OCI-LY3 (cell line): ENCODE data around the gene CACTIN.

Experiments
- EZH2phosphoT487 ChIP-seq: fragments of 200-600 bp; shearing (Covaris generic); IDR thresholded peaks from 2 replicates; pipeline ENCODE4 v1.6.1; 2018; ENCODE audit warnings: antibody characterized with exemption, mixed run types, low read depth
- TF ChIP-seq, protein P1 (sequence below): fragments of 200-600, 300-600 bp; sonication (generic); IDR thresholded peaks from 2 replicates; pipeline ENCODE4 v1.5.1; 2014; ENCODE audit warnings: antibody characterized with exemption, low read length, low read depth

GRCh38 chr19:3632098-3632497 lies 5.5 kb upstream of the CACTIN start:
- TF ChIP-seq, protein P1, sequence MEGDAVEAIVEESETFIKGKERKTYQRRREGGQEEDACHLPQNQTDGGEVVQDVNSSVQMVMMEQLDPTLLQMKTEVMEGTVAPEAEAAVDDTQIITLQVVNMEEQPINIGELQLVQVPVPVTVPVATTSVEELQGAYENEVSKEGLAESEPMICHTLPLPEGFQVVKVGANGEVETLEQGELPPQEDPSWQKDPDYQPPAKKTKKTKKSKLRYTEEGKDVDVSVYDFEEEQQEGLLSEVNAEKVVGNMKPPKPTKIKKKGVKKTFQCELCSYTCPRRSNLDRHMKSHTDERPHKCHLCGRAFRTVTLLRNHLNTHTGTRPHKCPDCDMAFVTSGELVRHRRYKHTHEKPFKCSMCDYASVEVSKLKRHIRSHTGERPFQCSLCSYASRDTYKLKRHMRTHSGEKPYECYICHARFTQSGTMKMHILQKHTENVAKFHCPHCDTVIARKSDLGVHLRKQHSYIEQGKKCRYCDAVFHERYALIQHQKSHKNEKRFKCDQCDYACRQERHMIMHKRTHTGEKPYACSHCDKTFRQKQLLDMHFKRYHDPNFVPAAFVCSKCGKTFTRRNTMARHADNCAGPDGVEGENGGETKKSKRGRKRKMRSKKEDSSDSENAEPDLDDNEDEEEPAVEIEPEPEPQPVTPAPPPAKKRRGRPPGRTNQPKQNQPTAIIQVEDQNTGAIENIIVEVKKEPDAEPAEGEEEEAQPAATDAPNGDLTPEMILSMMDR = no peak
- no peak for TF ChIP-seq EZH2phosphoT487
